SK-N-SH treated with all-trans-retinoic acid at 6 μM for 48 hours (cell line): ENCODE results near the gene PPRC1.

ENCODE experiments used
- ATAC-seq: fragments of 200-7000 bp; cut with Tn5 transposase; 3 replicates; pipeline ENCODE4 v1.9.1; 2020; ENCODE audit warnings: mild to moderate bottlenecking, moderate library complexity
- ARNTL ChIP-seq: fragments of 450-650 bp; formaldehyde crosslinking; IDR thresholded peaks from 2 replicates; pipeline ENCODE4 v1.5.0; 2020; ENCODE audit warnings: low read depth, mild to moderate bottlenecking, moderate library complexity, borderline replicate concordance
- BACH2 ChIP-seq: fragments of 250-450 bp; sonication (Bioruptor Pico); IDR thresholded peaks from 2 replicates; pipeline ENCODE4 v1.9.0; 2021; ENCODE audit warnings: mild to moderate bottlenecking, borderline replicate concordance
- CREB5 ChIP-seq: fragments of 250-450 bp; sonication (Bioruptor Pico); IDR thresholded peaks from 2 replicates; pipeline ENCODE4 v1.5.1; 2020; ENCODE audit warnings: low read depth, mild to moderate bottlenecking, moderate library complexity
- CSDC2 ChIP-seq: fragments of 250-450 bp; sonication (Bioruptor Pico); IDR thresholded peaks from 2 replicates; pipeline ENCODE4 v1.5.0; 2020; ENCODE audit warnings: mild to moderate bottlenecking, moderate library complexity
- ESRRG ChIP-seq: fragments of 250-450 bp; sonication (Bioruptor Pico); IDR thresholded peaks from 2 replicates; pipeline ENCODE4 v1.6.1; 2021; ENCODE audit warnings: mild to moderate bottlenecking
- GLIS3 ChIP-seq: fragments of 250-450 bp; sonication (Bioruptor Pico); IDR thresholded peaks from 2 replicates; pipeline ENCODE4 v1.5.0; 2020; ENCODE audit warnings: mild to moderate bottlenecking, moderate library complexity
- ISL1 ChIP-seq: fragments of 250-450 bp; sonication (Bioruptor Pico); IDR thresholded peaks from 2 replicates; pipeline ENCODE4 v2.1.2; 2022; ENCODE audit warnings: mild to moderate bottlenecking, moderate library complexity
- POU6F1 ChIP-seq: fragments of 250-450 bp; sonication (Bioruptor Pico); IDR thresholded peaks from 2 replicates; pipeline ENCODE4 v1.8.0; 2021; ENCODE audit warnings: low read depth, mild to moderate bottlenecking, moderate library complexity, borderline replicate concordance
- RARB ChIP-seq: fragments of 250-450 bp; sonication (Bioruptor Pico); IDR thresholded peaks from 2 replicates; pipeline ENCODE4 v1.8.0; 2021; ENCODE audit warnings: mild to moderate bottlenecking, moderate library complexity
- SNAI2 ChIP-seq: fragments of 250-450 bp; sonication (Bioruptor Pico); IDR thresholded peaks from 2 replicates; pipeline ENCODE4 v1.5.0; 2020; ENCODE audit warnings: mild to moderate bottlenecking, moderate library complexity
- TCF4 ChIP-seq: fragments of 250-450 bp; sonication (Bioruptor Pico); IDR thresholded peaks from 2 replicates; pipeline ENCODE4 v1.8.0; 2021; ENCODE audit warnings: mild to moderate bottlenecking, moderate library complexity, borderline replicate concordance
- TOX ChIP-seq: fragments of 250-450 bp; sonication (Bioruptor Pico); IDR thresholded peaks from 2 replicates; pipeline ENCODE4 v1.8.0; 2021; ENCODE audit warnings: mild to moderate bottlenecking, moderate library complexity, borderline replicate concordance
- ZC3H10 ChIP-seq: fragments of 250-450 bp; sonication (Bioruptor Pico); IDR thresholded peaks from 2 replicates; pipeline ENCODE4 v1.5.1; 2021; ENCODE audit warnings: mild to moderate bottlenecking, moderate library complexity
- ZFP3 ChIP-seq: fragments of 250-450 bp; sonication (Bioruptor Pico); IDR thresholded peaks from 2 replicates; pipeline ENCODE4 v1.5.0; 2020; ENCODE audit warnings: mild to moderate bottlenecking, moderate library complexity
- ZFP30 ChIP-seq: fragments of 450-650 bp; formaldehyde crosslinking; IDR thresholded peaks from 2 replicates; pipeline ENCODE4 v1.5.0; 2022; ENCODE audit warnings: mild to moderate bottlenecking, moderate library complexity
- ZNF565 ChIP-seq: fragments of 450-650 bp; formaldehyde crosslinking; conservative IDR thresholded peaks from 2 replicates; pipeline ENCODE4 v1.5.0; 2020; ENCODE audit warnings: low read depth, mild to moderate bottlenecking, moderate library complexity
- ZNF70 ChIP-seq: fragments of 450-650 bp; formaldehyde crosslinking; IDR thresholded peaks from 2 replicates; pipeline ENCODE4 v1.5.0; 2020; ENCODE audit warnings: mild to moderate bottlenecking, moderate library complexity
- ZNF8 ChIP-seq: fragments of 450-650 bp; formaldehyde crosslinking; IDR thresholded peaks from 2 replicates; pipeline ENCODE4 v1.5.0; 2020; ENCODE audit warnings: mild to moderate bottlenecking, moderate library complexity
- TF ChIP-seq, protein P1 (sequence below): fragments of 250-450 bp; sonication (Bioruptor Pico); IDR thresholded peaks from 2 replicates; pipeline ENCODE4 v1.5.1; 2021; ENCODE audit warnings: mild to moderate bottlenecking, moderate library complexity
- TF ChIP-seq, protein P2 (sequence below): fragments of 250-450 bp; sonication (Bioruptor Pico); IDR thresholded peaks from 2 replicates; pipeline ENCODE4 v1.5.0; 2020; ENCODE audit warnings: mild to moderate bottlenecking, moderate library complexity
- TF ChIP-seq, protein P3 (sequence below): fragments of 250-450 bp; sonication (Bioruptor Pico); IDR thresholded peaks from 2 replicates; pipeline ENCODE4 v1.8.0; 2020; ENCODE audit warnings: mild to moderate bottlenecking, moderate library complexity, borderline replicate concordance

PPRC1 gene

DNA sequence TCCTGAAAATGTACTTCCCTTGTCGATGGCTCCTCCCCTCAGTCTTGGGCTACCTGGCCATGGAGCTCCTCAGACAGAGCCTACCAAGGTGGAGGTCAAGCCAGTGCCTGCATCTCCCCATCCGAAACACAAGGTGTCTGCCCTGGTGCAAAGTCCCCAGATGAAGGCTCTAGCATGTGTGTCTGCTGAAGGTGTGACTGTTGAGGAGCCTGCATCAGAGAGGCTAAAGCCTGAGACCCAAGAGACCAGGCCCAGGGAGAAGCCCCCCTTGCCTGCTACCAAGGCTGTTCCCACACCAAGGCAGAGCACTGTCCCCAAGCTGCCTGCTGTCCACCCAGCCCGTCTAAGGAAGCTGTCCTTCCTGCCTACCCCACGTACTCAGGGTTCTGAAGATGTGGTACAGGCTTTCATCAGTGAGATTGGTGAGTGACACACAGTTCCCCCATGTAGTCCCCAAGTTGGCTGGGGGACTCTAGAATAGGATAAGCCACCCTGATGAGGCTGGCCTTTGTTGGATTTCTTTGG is 8.8 kb downstream of the PPRC1 start:
- TF ChIP-seq POU6F1 (no peak), TCF4 (CRISPR knock-in tag) (no peak), ZNF70 (CRISPR knock-in tag) (no peak), BACH2 (CRISPR knock-in tag) (no peak), ZFP3 (CRISPR knock-in tag) (no peak), ZNF8 (CRISPR knock-in tag) (no peak), ISL1 (CRISPR knock-in tag) (no peak), ZFP30 (CRISPR knock-in tag) (no peak), CSDC2 (CRISPR knock-in tag) (no peak), ARNTL (no peak), ZNF565 (no peak), RARB (no peak), TOX (CRISPR knock-in tag) (no peak), ZC3H10 (CRISPR knock-in tag) (no peak), CREB5 (CRISPR knock-in tag) (no peak), ESRRG (CRISPR knock-in tag) (no peak), GLIS3 (CRISPR knock-in tag) (no peak), SNAI2 (CRISPR knock-in tag) (no peak)
- TF ChIP-seq, protein P1, sequence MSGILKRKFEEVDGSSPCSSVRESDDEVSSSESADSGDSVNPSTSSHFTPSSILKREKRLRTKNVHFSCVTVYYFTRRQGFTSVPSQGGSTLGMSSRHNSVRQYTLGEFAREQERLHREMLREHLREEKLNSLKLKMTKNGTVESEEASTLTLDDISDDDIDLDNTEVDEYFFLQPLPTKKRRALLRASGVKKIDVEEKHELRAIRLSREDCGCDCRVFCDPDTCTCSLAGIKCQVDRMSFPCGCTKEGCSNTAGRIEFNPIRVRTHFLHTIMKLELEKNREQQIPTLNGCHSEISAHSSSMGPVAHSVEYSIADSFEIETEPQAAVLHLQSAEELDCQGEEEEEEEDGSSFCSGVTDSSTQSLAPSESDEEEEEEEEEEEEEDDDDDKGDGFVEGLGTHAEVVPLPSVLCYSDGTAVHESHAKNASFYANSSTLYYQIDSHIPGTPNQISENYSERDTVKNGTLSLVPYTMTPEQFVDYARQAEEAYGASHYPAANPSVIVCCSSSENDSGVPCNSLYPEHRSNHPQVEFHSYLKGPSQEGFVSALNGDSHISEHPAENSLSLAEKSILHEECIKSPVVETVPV (CRISPR knock-in tag): no peak
- TF ChIP-seq, protein P2, sequence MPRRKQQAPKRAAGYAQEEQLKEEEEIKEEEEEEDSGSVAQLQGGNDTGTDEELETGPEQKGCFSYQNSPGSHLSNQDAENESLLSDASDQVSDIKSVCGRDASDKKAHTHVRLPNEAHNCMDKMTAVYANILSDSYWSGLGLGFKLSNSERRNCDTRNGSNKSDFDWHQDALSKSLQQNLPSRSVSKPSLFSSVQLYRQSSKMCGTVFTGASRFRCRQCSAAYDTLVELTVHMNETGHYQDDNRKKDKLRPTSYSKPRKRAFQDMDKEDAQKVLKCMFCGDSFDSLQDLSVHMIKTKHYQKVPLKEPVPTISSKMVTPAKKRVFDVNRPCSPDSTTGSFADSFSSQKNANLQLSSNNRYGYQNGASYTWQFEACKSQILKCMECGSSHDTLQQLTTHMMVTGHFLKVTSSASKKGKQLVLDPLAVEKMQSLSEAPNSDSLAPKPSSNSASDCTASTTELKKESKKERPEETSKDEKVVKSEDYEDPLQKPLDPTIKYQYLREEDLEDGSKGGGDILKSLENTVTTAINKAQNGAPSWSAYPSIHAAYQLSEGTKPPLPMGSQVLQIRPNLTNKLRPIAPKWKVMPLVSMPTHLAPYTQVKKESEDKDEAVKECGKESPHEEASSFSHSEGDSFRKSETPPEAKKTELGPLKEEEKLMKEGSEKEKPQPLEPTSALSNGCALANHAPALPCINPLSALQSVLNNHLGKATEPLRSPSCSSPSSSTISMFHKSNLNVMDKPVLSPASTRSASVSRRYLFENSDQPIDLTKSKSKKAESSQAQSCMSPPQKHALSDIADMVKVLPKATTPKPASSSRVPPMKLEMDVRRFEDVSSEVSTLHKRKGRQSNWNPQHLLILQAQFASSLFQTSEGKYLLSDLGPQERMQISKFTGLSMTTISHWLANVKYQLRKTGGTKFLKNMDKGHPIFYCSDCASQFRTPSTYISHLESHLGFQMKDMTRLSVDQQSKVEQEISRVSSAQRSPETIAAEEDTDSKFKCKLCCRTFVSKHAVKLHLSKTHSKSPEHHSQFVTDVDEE: no peak
- no peak for ATAC-seq

- ATAC-seq: no peak
- TF ChIP-seq BACH2 (CRISPR knock-in tag) (no peak), ZNF70 (CRISPR knock-in tag) (no peak), ZFP30 (CRISPR knock-in tag) (no peak), ISL1 (CRISPR knock-in tag) (no peak), ZC3H10 (CRISPR knock-in tag) (no peak), TOX (CRISPR knock-in tag) (no peak), POU6F1 (no peak), ESRRG (CRISPR knock-in tag) (no peak)
- TF ChIP-seq, protein P1 (CRISPR knock-in tag): no peak
- TF ChIP-seq, protein P3, sequence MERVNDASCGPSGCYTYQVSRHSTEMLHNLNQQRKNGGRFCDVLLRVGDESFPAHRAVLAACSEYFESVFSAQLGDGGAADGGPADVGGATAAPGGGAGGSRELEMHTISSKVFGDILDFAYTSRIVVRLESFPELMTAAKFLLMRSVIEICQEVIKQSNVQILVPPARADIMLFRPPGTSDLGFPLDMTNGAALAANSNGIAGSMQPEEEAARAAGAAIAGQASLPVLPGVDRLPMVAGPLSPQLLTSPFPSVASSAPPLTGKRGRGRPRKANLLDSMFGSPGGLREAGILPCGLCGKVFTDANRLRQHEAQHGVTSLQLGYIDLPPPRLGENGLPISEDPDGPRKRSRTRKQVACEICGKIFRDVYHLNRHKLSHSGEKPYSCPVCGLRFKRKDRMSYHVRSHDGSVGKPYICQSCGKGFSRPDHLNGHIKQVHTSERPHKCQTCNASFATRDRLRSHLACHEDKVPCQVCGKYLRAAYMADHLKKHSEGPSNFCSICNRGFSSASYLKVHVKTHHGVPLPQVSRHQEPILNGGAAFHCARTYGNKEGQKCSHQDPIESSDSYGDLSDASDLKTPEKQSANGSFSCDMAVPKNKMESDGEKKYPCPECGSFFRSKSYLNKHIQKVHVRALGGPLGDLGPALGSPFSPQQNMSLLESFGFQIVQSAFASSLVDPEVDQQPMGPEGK (CRISPR knock-in tag): no peak
Observed at GRCh38 chr10:102146971-102147428, 14.2 kb downstream of the PPRC1 start.
